HepG2 (cell line): ENCODE data around the gene AKT3. TPM values are rescaled to one million over a fixed set of nuclear protein-coding genes. Genes with fewer than 3 reads are reported as not detected.

Source experiments
- ATAC-seq: fragments of 200-7000 bp; cut with Tn5 transposase; 3 replicates; pipeline ENCODE4 v1.9.1; 2020; ENCODE audit warnings: mild to moderate bottlenecking, moderate library complexity
- BruUV-seq: library from RNA; stranded (reverse); fragments of 400-500 nt; replicated peaks from 2 replicates; lab custom pipeline; 2021; lab: Mats Ljungman, UMichigan
- CTCF ChIA-PET: fragments of 300-600 bp; formaldehyde crosslinking; extraction: SDS; loops from one replicate; lab custom pipeline; 2021; ENCODE audit warnings: low total read pairs, inconsistent platforms, low intra/inter-chr PET ratio; lab: Yijun Ruan, JAX
- POLR2A ChIA-PET: fragments of 350-600 bp; sonication (Branson Sonifier 250); formaldehyde crosslinking; loops from one replicate; lab custom pipeline; 2020; ENCODE audit warnings: antibody characterized with exemption, inconsistent platforms; lab: Yijun Ruan, JAX
- DNase-seq: peaks from one replicate; pipeline ENCODE4 v3.0.0-alpha.2; 2015; ENCODE audit warnings: low spot score
- FAIRE-seq: peaks from 3 replicates; lab custom pipeline; 2011; peaks lifted over from hg19 to GRCh38; lab: Jason Lieb, UNC
- H2AFZ ChIP-seq: one replicate; pipeline ENCODE4 v1.6.1; 2011; ENCODE audit warnings: low read length, inconsistent platforms
- H3K27ac ChIP-seq: fragments of 300-600 bp; 3 replicates; pipeline ENCODE4 v1.8.0; 2011; ENCODE audit warnings: mixed run types, mild to moderate bottlenecking, mixed read lengths, low read length, inconsistent platforms; ENCODE audit not compliant: insufficient read depth; ENCODE audit errors: extremely low read length
- H3K27me3 ChIP-seq, 2 experiments: fragments of 200-600 bp in 1 of 2; 2 replicates in 1 of 2; 3 replicates in 1 of 2; pipeline versions ENCODE4 v1.6.0 to v1.8.0; 2011; ENCODE audit warnings: low read length in 2 of 2, mild to moderate bottlenecking in 2 of 2, moderate library complexity in 2 of 2, inconsistent platforms in 1 of 2; ENCODE audit not compliant: insufficient read depth in 2 of 2, control insufficient read depth in 1 of 2
- H3K36me3 ChIP-seq, 2 experiments: fragments of 200-600 bp in 1 of 2; replicated peaks in 1 of 2; 2 replicates in 1 of 2; 3 replicates in 1 of 2; pipeline versions ENCODE4 v1.5.1 to v1.8.0; 2011; ENCODE audit warnings: low read length in 2 of 2, inconsistent platforms in 1 of 2; ENCODE audit not compliant: insufficient read depth in 2 of 2, control insufficient read depth in 1 of 2
- H3K4me1 ChIP-seq: 2 replicates; pipeline ENCODE4 v1.5.1; 2012; ENCODE audit warnings: low read length, inconsistent platforms; ENCODE audit not compliant: insufficient read depth
- H3K4me2 ChIP-seq: 2 replicates; pipeline ENCODE4 v1.6.0; 2011; ENCODE audit warnings: low read depth, low read length, inconsistent platforms
- H3K4me3 ChIP-seq, 3 experiments: fragments of 200-600 bp in 1 of 3; sonication (generic), shearing (Covaris generic) in 1 of 3; replicated peaks in 1 of 3; 2 replicates each; pipeline ENCODE4 v1.5.1; 2011 to 2016; ENCODE audit warnings: low read length in 3 of 3, inconsistent platforms in 2 of 3, low read depth in 2 of 3, mild to moderate bottlenecking in 2 of 3, control low read depth in 1 of 3, mixed read lengths in 1 of 3; ENCODE audit not compliant: insufficient read depth in 1 of 3
- H3K79me2 ChIP-seq: one replicate; pipeline ENCODE4 v1.6.1; 2011; ENCODE audit warnings: low read length, inconsistent platforms; ENCODE audit not compliant: insufficient read depth
- H3K9ac ChIP-seq: 2 replicates; pipeline ENCODE4 v1.6.0; 2011; ENCODE audit warnings: mild to moderate bottlenecking, low read depth, low read length, inconsistent platforms; ENCODE audit not compliant: insufficient read depth
- H3K9me3 ChIP-seq: 2 replicates; pipeline ENCODE4 v1.5.1; 2012; ENCODE audit warnings: mild to moderate bottlenecking, low read length
- H4K20me1 ChIP-seq: 2 replicates; pipeline ENCODE4 v1.6.0; 2011; ENCODE audit warnings: inconsistent platforms, mild to moderate bottlenecking, low read length, moderate library complexity; ENCODE audit not compliant: insufficient read depth
- ATF7-NPFF ChIP-seq: sonication (generic); formaldehyde crosslinking; IDR thresholded peaks from 2 replicates; pipeline ENCODE4 v1.8.1; 2023; ENCODE audit warnings: mild to moderate bottlenecking, low read depth, missing genetic modification reagents, moderate library complexity
- CEBPB ChIP-seq: IDR thresholded peaks from 2 replicates; pipeline ENCODE4 v1.6.1; 2011; ENCODE audit warnings: low read depth, low read length, improper control_type of control experiment, borderline replicate concordance
- CREB1 ChIP-seq, 2 experiments: fragments of 450-650 bp in 1 of 2; IDR thresholded peaks; 2 replicates each; pipeline ENCODE4 v1.6.1; 2016 to 2017; ENCODE audit warnings: control low read depth in 1 of 2, mild to moderate bottlenecking in 1 of 2, missing compliant biosample characterization in 1 of 2, missing genetic modification characterization in 1 of 2
- IRX3 ChIP-seq: sonication (generic); formaldehyde crosslinking; IDR thresholded peaks from 2 replicates; pipeline ENCODE4 v1.8.1; 2023; ENCODE audit warnings: mild to moderate bottlenecking, low read depth, missing genetic modification reagents, borderline replicate concordance
- KAT7 ChIP-seq: IDR thresholded peaks from 2 replicates; pipeline ENCODE4 v1.6.1; 2018; ENCODE audit warnings: borderline replicate concordance, missing compliant biosample characterization
- NFKBIZ ChIP-seq: IDR thresholded peaks from 2 replicates; pipeline ENCODE4 v1.6.1; 2018; ENCODE audit warnings: missing genetic modification reagents, missing compliant biosample characterization
- NPAS2 ChIP-seq: sonication (generic); formaldehyde crosslinking; IDR thresholded peaks from 2 replicates; pipeline ENCODE4 v1.8.0; 2022; ENCODE audit warnings: mild to moderate bottlenecking, missing genetic modification reagents, borderline replicate concordance
- PHF21A ChIP-seq: sonication (generic); formaldehyde crosslinking; IDR thresholded peaks from 2 replicates; pipeline ENCODE4 v1.5.0; 2020; ENCODE audit warnings: mild to moderate bottlenecking, missing genetic modification reagents
- PHF8 ChIP-seq: sonication (generic); formaldehyde crosslinking; IDR thresholded peaks from 2 replicates; pipeline ENCODE4 v1.5.0; 2020; ENCODE audit warnings: missing genetic modification reagents
- RBFOX2 ChIP-seq: fragments of 200-400 bp; formaldehyde crosslinking; IDR thresholded peaks from 2 replicates; pipeline ENCODE4 v1.6.1; 2017; ENCODE audit warnings: low read depth, mild to moderate bottlenecking, low read length
- SALL2 ChIP-seq: sonication (generic); formaldehyde crosslinking; IDR thresholded peaks from 2 replicates; pipeline ENCODE4 v1.8.1; 2023; ENCODE audit warnings: mild to moderate bottlenecking, missing genetic modification reagents, inconsistent platforms
- ZKSCAN1 ChIP-seq: fragments of 150-350 bp; IDR thresholded peaks from 2 replicates; pipeline ENCODE4 v1.6.1; 2014; ENCODE audit warnings: low read length
- ZNF354B ChIP-seq: sonication (generic); formaldehyde crosslinking; IDR thresholded peaks from 2 replicates; pipeline ENCODE4 v1.8.0; 2022; ENCODE audit warnings: mild to moderate bottlenecking, missing genetic modification reagents
- ZNF7 ChIP-seq: IDR thresholded peaks from 2 replicates; pipeline ENCODE4 v1.6.1; 2016; ENCODE audit warnings: missing biosample characterization, missing genetic modification reagents
- ZNF709 ChIP-seq: sonication (generic); formaldehyde crosslinking; IDR thresholded peaks from 2 replicates; pipeline ENCODE4 v1.5.0; 2020; ENCODE audit warnings: mild to moderate bottlenecking, missing genetic modification reagents
- ZNF780A ChIP-seq: sonication (generic); formaldehyde crosslinking; IDR thresholded peaks from 2 replicates; pipeline ENCODE4 v1.8.0; 2022; ENCODE audit warnings: mild to moderate bottlenecking, missing genetic modification reagents, moderate library complexity
- ZNF878 ChIP-seq: sonication (generic); formaldehyde crosslinking; IDR thresholded peaks from 2 replicates; pipeline ENCODE4 v1.8.1; 2023; ENCODE audit warnings: mild to moderate bottlenecking, missing genetic modification reagents, moderate library complexity
- WGBS: methylation state at CpG from one replicate; pipeline ENCODE4 v1.1.6; 2017; ENCODE audit warnings: low lambda C conversion rate; 5-methylcytosine and 5-hydroxymethylcytosine counted together
- in situ Hi-C: cut with HindIII; loops from 2 replicates; pipeline ENCODE4 v1.10.0; 2017; ENCODE audit warnings: low pct_unique_long_range_greater_than_20kb; ENCODE audit not compliant: extremely low pct_ligation_motif_present
- intact Hi-C: fragments of 100-400 bp; cut with micrococcal nuclease; formaldehyde crosslinking; loops from one replicate; pipeline ENCODE4 v1.10.0; 2022; ENCODE audit not compliant: unreplicated experiment
- polyA plus RNA-seq, 8 experiments: library from polyadenylated mRNA; depleted of rRNA in 3 of 8; stranded (reverse) in 7 of 8; unstranded in 1 of 8; fragments of >200 nt; fragmentation: Illumina TruSeq in 4 of 8; extraction: Trizol in 4 of 8; gene quantifications; 2 replicates each; pipeline versions ENCODE4 v1.2.1 to v1.2.3, GENCODE V29; 2011 to 2016; ENCODE audit warnings: low read depth in 4 of 8, missing spikeins in 1 of 8, mixed read lengths in 1 of 8; ENCODE audit not compliant: insufficient read depth in 1 of 8
- total RNA-seq, 5 experiments: library from RNA; depleted of rRNA; stranded (reverse); fragments of >200 nt; fragmentation: Illumina TruSeq; extraction: Trizol; gene quantifications; 2 replicates each; pipeline ENCODE4 v1.2.3, GENCODE V29; 2016; ENCODE audit warnings: low read depth in 1 of 5
- TF ChIP-seq, protein P1 (sequence below): sonication (generic); formaldehyde crosslinking; IDR thresholded peaks from 2 replicates; pipeline ENCODE4 v1.4.0; 2020; ENCODE audit warnings: missing genetic modification reagents
- TF ChIP-seq, protein P2 (sequence below): sonication (generic); formaldehyde crosslinking; IDR thresholded peaks from 2 replicates; pipeline ENCODE4 v1.4.0; 2020; ENCODE audit warnings: missing genetic modification reagents

AKT3 gene
- total and polyA plus RNA-seq, 2 of the 13 experiments (the other 11 are each of a cell fraction or from before 2014, with no cell fraction given): 0.07 TPM

DNA sequence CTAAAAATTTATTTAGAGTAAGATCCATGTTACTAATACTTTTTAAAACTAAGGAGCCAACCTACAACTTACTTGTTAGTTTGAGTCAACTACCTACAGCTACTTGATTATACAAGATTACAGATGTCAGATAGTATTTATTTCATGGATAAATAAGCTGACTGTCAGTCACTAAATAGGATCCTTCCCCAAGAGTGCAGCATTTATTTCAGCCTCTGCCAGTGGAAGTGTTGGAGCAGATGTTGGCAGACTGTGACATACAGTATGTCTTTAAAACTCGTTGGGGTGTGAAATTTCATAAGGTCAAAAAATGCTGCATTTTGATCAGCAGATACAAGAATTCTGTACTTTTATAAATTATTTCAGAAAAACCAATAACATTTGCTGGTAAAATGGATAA lies 156.2 kb downstream of the AKT3 start:
- WGBS: 0% methylated on average over 1 of the region's 1 CpG
- POLR2A ChIA-PET: no interaction called here
- no peak for ATAC-seq

More for the DNA sequence above, 156.2 kb downstream of the AKT3 start:
- in situ Hi-C loops (no loop called here), intact Hi-C loops (no loop called here)
- Histone ChIP-seq H4K20me1 (no peaks in the 10 kb centered on the region), H3K9me3 (no peaks in the 10 kb centered on the region), H3K4me1 (no peaks in the 10 kb centered on the region), H3K79me2 (no peaks in the 10 kb centered on the region), H2AFZ (no peak overlapping the region), H3K9ac (no peak overlapping the region), H3K27ac (no peak overlapping the region), H3K4me2 (no peak overlapping the region), H3K36me3 (no peaks in the 10 kb centered on the region), H3K27me3 (no peaks in the 10 kb centered on the region), H3K4me3 (no peak overlapping the region)
- CTCF ChIA-PET: no interaction called here
- FAIRE-seq (no peak), DNase-seq (no peak)
- TF ChIP-seq, protein P1, sequence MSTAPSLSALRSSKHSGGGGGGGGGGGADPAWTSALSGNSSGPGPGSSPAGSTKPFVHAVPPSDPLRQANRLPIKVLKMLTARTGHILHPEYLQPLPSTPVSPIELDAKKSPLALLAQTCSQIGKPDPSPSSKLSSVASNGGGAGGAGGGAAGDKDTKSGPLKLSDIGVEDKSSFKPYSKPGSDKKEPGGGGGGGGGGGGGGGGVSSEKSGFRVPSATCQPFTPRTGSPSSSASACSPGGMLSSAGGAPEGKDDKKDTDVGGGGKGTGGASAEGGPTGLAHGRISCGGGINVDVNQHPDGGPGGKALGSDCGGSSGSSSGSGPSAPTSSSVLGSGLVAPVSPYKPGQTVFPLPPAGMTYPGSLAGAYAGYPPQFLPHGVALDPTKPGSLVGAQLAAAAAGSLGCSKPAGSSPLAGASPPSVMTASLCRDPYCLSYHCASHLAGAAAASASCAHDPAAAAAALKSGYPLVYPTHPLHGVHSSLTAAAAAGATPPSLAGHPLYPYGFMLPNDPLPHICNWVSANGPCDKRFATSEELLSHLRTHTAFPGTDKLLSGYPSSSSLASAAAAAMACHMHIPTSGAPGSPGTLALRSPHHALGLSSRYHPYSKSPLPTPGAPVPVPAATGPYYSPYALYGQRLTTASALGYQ (CRISPR knock-in tag): no peak
- TF ChIP-seq ZKSCAN1 (no peak), ZNF780A (no peak), IRX3 (CRISPR knock-in tag) (no peak), NFKBIZ (CRISPR knock-in tag) (no peak), ATF7-NPFF (CRISPR knock-in tag) (no peak), SALL2 (CRISPR knock-in tag) (no peak), ZNF354B (CRISPR knock-in tag) (no peak), PHF21A (CRISPR knock-in tag) (no peak), CREB1 (IDR thresholded peaks at IDR 0.05) (no peak), CREB1 (CRISPR knock-in tag; IDR thresholded peaks at IDR 0.05) (no peak), NPAS2 (no peak), PHF8 (CRISPR knock-in tag) (no peak), CEBPB (no peak), KAT7 (CRISPR knock-in tag) (no peak), ZNF7 (no peak), ZNF878 (CRISPR knock-in tag) (no peak), ZNF709 (no peak), RBFOX2 (no peak)
- TF ChIP-seq, protein P2, sequence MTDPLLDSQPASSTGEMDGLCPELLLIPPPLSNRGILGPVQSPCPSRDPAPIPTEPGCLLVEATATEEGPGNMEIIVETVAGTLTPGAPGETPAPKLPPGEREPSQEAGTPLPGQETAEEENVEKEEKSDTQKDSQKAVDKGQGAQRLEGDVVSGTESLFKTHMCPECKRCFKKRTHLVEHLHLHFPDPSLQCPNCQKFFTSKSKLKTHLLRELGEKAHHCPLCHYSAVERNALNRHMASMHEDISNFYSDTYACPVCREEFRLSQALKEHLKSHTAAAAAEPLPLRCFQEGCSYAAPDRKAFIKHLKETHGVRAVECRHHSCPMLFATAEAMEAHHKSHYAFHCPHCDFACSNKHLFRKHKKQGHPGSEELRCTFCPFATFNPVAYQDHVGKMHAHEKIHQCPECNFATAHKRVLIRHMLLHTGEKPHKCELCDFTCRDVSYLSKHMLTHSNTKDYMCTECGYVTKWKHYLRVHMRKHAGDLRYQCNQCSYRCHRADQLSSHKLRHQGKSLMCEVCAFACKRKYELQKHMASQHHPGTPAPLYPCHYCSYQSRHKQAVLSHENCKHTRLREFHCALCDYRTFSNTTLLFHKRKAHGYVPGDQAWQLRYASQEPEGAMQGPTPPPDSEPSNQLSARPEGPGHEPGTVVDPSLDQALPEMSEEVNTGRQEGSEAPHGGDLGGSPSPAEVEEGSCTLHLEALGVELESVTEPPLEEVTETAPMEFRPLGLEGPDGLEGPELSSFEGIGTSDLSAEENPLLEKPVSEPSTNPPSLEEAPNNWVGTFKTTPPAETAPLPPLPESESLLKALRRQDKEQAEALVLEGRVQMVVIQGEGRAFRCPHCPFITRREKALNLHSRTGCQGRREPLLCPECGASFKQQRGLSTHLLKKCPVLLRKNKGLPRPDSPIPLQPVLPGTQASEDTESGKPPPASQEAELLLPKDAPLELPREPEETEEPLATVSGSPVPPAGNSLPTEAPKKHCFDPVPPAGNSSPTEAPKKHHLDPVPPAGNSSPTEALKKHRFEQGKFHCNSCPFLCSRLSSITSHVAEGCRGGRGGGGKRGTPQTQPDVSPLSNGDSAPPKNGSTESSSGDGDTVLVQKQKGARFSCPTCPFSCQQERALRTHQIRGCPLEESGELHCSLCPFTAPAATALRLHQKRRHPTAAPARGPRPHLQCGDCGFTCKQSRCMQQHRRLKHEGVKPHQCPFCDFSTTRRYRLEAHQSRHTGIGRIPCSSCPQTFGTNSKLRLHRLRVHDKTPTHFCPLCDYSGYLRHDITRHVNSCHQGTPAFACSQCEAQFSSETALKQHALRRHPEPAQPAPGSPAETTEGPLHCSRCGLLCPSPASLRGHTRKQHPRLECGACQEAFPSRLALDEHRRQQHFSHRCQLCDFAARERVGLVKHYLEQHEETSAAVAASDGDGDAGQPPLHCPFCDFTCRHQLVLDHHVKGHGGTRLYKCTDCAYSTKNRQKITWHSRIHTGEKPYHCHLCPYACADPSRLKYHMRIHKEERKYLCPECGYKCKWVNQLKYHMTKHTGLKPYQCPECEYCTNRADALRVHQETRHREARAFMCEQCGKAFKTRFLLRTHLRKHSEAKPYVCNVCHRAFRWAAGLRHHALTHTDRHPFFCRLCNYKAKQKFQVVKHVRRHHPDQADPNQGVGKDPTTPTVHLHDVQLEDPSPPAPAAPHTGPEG (CRISPR knock-in tag): no peak
- no TSS peak for BruUV-seq
